HepG2 (cell line): ENCODE results near the gene PGP. TPM values are rescaled to one million over a fixed set of nuclear protein-coding genes. Genes with fewer than 3 reads are reported as not detected.

Experiments
- ATF7-NPFF ChIP-seq: sonication (generic); formaldehyde crosslinking; IDR thresholded peaks from 2 replicates; pipeline ENCODE4 v1.8.1; 2023; ENCODE audit warnings: mild to moderate bottlenecking, low read depth, missing genetic modification reagents, moderate library complexity
- FIP1L1 ChIP-seq: fragments of 200-400 bp; formaldehyde crosslinking; IDR thresholded peaks from 2 replicates; pipeline ENCODE4 v1.6.1; 2018; ENCODE audit warnings: low read depth, mild to moderate bottlenecking, low read length, moderate library complexity, borderline replicate concordance; ENCODE audit not compliant: insufficient read depth
- FOSL1 ChIP-seq: sonication (generic); formaldehyde crosslinking; IDR thresholded peaks from 2 replicates; pipeline ENCODE4 v1.9.0; 2021; ENCODE audit warnings: missing genetic modification reagents, borderline replicate concordance
- FOXA1 ChIP-seq, 2 experiments: fragments of 450-650 bp in 1 of 2; sonication (generic) in 1 of 2; formaldehyde crosslinking in 1 of 2; IDR thresholded peaks; 2 replicates each; pipeline versions ENCODE4 v1.4.0 to v1.6.1; 2016 to 2020; ENCODE audit warnings: missing genetic modification reagents in 1 of 2
- FOXP4 ChIP-seq: sonication (generic); formaldehyde crosslinking; IDR thresholded peaks from 2 replicates; pipeline ENCODE4 v1.4.0; 2020; ENCODE audit warnings: missing genetic modification reagents
- JUN ChIP-seq: sonication (generic); formaldehyde crosslinking; IDR thresholded peaks from 2 replicates; pipeline ENCODE4 v1.4.0; 2020; ENCODE audit warnings: mild to moderate bottlenecking, missing genetic modification reagents
- KLF11 ChIP-seq: IDR thresholded peaks from 2 replicates; pipeline ENCODE4 v1.6.1; 2016; ENCODE audit warnings: missing compliant biosample characterization
- KLF15 ChIP-seq: sonication (generic); formaldehyde crosslinking; IDR thresholded peaks from 2 replicates; pipeline ENCODE4 v1.8.1; 2023; ENCODE audit warnings: borderline replicate concordance, mild to moderate bottlenecking, inconsistent platforms, missing genetic modification reagents, mixed read lengths
- MAFK ChIP-seq, 2 experiments: IDR thresholded peaks in 1 of 2; conservative IDR thresholded peaks in 1 of 2; 2 replicates each; pipeline ENCODE4 v1.6.1; 2011; ENCODE audit warnings: improper control_type of control experiment in 2 of 2, low read length in 2 of 2
- NONO ChIP-seq, 2 experiments: fragments of 450-650 bp in 1 of 2; sonication (generic) in 1 of 2; formaldehyde crosslinking in 1 of 2; IDR thresholded peaks in 1 of 2; conservative IDR thresholded peaks in 1 of 2; 2 replicates each; pipeline versions ENCODE4 v1.6.1 to v1.8.0; 2017 to 2022; ENCODE audit warnings: mild to moderate bottlenecking in 1 of 2, missing genetic modification reagents in 1 of 2, moderate library complexity in 1 of 2
- PAXIP1 ChIP-seq: sonication (generic); formaldehyde crosslinking; conservative IDR thresholded peaks from 2 replicates; pipeline ENCODE4 v1.4.0; 2020; ENCODE audit warnings: mild to moderate bottlenecking, missing genetic modification reagents, moderate library complexity
- RFX3 ChIP-seq: IDR thresholded peaks from 2 replicates; pipeline ENCODE4 v1.6.1; 2016; ENCODE audit warnings: missing biosample characterization, missing genetic modification reagents
- RFXANK ChIP-seq: IDR thresholded peaks from 2 replicates; pipeline ENCODE4 v1.6.1; 2016
- RXRA ChIP-seq: sonication (generic); formaldehyde crosslinking; IDR thresholded peaks from 2 replicates; pipeline ENCODE4 v1.5.1; 2020; ENCODE audit warnings: missing genetic modification reagents
- WIZ ChIP-seq: sonication (generic); formaldehyde crosslinking; IDR thresholded peaks from 2 replicates; pipeline ENCODE4 v1.5.1; 2020; ENCODE audit warnings: mild to moderate bottlenecking, missing genetic modification reagents
- ZNF503 ChIP-seq: sonication (generic); formaldehyde crosslinking; IDR thresholded peaks from 2 replicates; pipeline ENCODE4 v1.4.0; 2020; ENCODE audit warnings: missing genetic modification reagents
- ZNF569 ChIP-seq: sonication (generic); formaldehyde crosslinking; IDR thresholded peaks from 2 replicates; pipeline ENCODE4 v1.5.0; 2020; ENCODE audit warnings: mild to moderate bottlenecking, missing genetic modification reagents, moderate library complexity, borderline replicate concordance
- ZNF607 ChIP-seq: sonication (generic); formaldehyde crosslinking; IDR thresholded peaks from 2 replicates; pipeline ENCODE4 v1.5.1; 2020; ENCODE audit warnings: missing genetic modification reagents, mild to moderate bottlenecking, borderline replicate concordance
- ZSCAN5A ChIP-seq: sonication (generic); formaldehyde crosslinking; IDR thresholded peaks from 2 replicates; pipeline ENCODE4 v1.8.0; 2022; ENCODE audit warnings: mild to moderate bottlenecking, missing genetic modification reagents, borderline replicate concordance
- polyA plus RNA-seq, 8 experiments: library from polyadenylated mRNA; depleted of rRNA in 3 of 8; stranded (reverse) in 7 of 8; unstranded in 1 of 8; fragments of >200 nt; fragmentation: Illumina TruSeq in 4 of 8; extraction: Trizol in 4 of 8; gene quantifications; 2 replicates each; pipeline versions ENCODE4 v1.2.1 to v1.2.3, GENCODE V29; 2011 to 2016; ENCODE audit warnings: low read depth in 4 of 8, missing spikeins in 1 of 8, mixed read lengths in 1 of 8; ENCODE audit not compliant: insufficient read depth in 1 of 8
- total RNA-seq, 5 experiments: library from RNA; depleted of rRNA; stranded (reverse); fragments of >200 nt; fragmentation: Illumina TruSeq; extraction: Trizol; gene quantifications; 2 replicates each; pipeline ENCODE4 v1.2.3, GENCODE V29; 2016; ENCODE audit warnings: low read depth in 1 of 5

Gene PGP
- total and polyA plus RNA-seq, 2 of the 13 experiments (the other 11 are each of a cell fraction or from before 2014, with no cell fraction given): 7.3 to 18.3 TPM

- TF ChIP-seq ZNF569 (CRISPR knock-in tag) (peak; percentile 92; the same call in 1 of the 2 replicates), JUN (CRISPR knock-in tag) (peak; percentile 44; the same call in 1 of the 2 replicates), ZSCAN5A (CRISPR knock-in tag) (no peak), FOXA1 (IDR thresholded peaks at IDR 0.05) (no peak), FOXA1 (CRISPR knock-in tag; IDR thresholded peaks at IDR 0.05) (0 out of 2 replicates have a peak, but pooled peaks have one; percentile 4), ZNF607 (CRISPR knock-in tag) (peak; percentile 42; the same call in 1 of the 2 replicates), FOSL1 (CRISPR knock-in tag) (no peak), KLF15 (0 out of 2 replicates have a peak, but pooled peaks have one; percentile 13), KLF11 (no peak), ATF7-NPFF (CRISPR knock-in tag) (peak; percentile 89), WIZ (CRISPR knock-in tag) (no peak), RFXANK (CRISPR knock-in tag) (no peak), MAFK (conservative IDR thresholded peaks at IDR 0.05 in 1 of 2, IDR thresholded peaks at IDR 0.05 in 1 of 2; ENCODE audit: low read length in 2 of 2) (no peak), RFX3 (CRISPR knock-in tag) (peak; percentile 95), FIP1L1 (no peak), NONO (IDR thresholded peaks at IDR 0.05) (no peak), NONO (CRISPR knock-in tag; conservative IDR thresholded peaks at IDR 0.05) (peak; percentile 98), ZNF503 (peak; percentile 56; the same call in 1 of the 2 replicates), PAXIP1 (CRISPR knock-in tag) (peak; percentile 72; the same call in 1 of the 2 replicates), RXRA (peak; percentile 64; the same call in 1 of the 2 replicates), FOXP4 (CRISPR knock-in tag) (peak; percentile 41; the same call in 1 of the 2 replicates)
Measured at GRCh38 chr16:2223221-2223941, 8.7 kb upstream of the PGP start, which contains the start of gene E4F1 (continued).
